ENCODE results near the gene GTPBP4. TPM values are rescaled to one million over a fixed set of nuclear protein-coding genes. Genes with fewer than 3 reads are reported as not detected.
A peak's percentile ranks its signal among the peaks of the same experiment; 100 is the strongest.

Gene GTPBP4
- total RNA-seq, 1 donor from 2014 or later, result 53.4 TPM

DNA sequence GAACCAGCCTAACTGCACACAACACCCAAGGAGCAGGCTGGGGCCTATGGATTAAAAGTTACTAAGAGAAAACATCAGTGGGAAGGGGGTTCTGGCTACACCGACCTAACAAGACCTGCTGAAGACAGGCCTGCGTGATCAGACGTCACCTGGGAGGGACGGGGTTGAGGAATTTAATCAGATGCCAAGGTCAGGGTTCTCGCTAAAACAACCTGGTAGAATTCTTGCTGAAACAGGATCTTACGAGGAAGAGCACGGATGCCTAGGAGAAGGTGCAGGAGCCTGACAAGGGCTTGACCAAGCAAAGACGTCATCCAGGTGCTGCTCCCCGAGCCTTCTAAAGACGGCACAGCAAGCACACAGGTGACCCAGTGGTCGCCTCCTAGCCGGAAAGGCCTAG, 35.9 kb downstream of the GTPBP4 start:
- Histone ChIP-seq H3K4me3 (no peak overlapping the region), H3K4me1 (no peaks in the 10 kb centered on the region), H3K36me3 (no peaks in the 10 kb centered on the region), H3K9ac (no peak overlapping the region), H4K20me1 (ENCODE audit: low read depth) (no peaks in the 10 kb centered on the region), H3K4me2 (no peak overlapping the region), H3K27me3 (no peaks in the 10 kb centered on the region), H3K79me2 (ENCODE audit: low read depth) (no peaks in the 10 kb centered on the region), H2AFZ (replicated peaks) (no peak overlapping the region), H3K27ac (no peak overlapping the region), H3K9me3 (ENCODE audit: low read depth) (no peaks in the 10 kb centered on the region), H3F3A (ENCODE audit: low read depth) (peaks cover 6% of the 10 kb centered on the region)
- Mint-ChIP-seq H3K4me1 (no peaks in the 10 kb centered on the region), H3K4me3 (no peak overlapping the region), H3K27me3 (ENCODE audit: insufficient read depth, low read depth) (peaks cover 5% of the 10 kb centered on the region), H3K9me3 (no peaks in the 10 kb centered on the region), H3K27ac (no peak overlapping the region), H3K36me3 (peaks cover 6% of the 10 kb centered on the region)
- DNase-seq (ENCODE audit: low spot score), result no peak
- TF ChIP-seq EZH2 (IDR thresholded peaks at IDR 0.05), result no peak
- TF ChIP-seq EZH2phosphoT487 (IDR thresholded peaks at IDR 0.05), result no peak
- TF ChIP-seq, protein P1, sequence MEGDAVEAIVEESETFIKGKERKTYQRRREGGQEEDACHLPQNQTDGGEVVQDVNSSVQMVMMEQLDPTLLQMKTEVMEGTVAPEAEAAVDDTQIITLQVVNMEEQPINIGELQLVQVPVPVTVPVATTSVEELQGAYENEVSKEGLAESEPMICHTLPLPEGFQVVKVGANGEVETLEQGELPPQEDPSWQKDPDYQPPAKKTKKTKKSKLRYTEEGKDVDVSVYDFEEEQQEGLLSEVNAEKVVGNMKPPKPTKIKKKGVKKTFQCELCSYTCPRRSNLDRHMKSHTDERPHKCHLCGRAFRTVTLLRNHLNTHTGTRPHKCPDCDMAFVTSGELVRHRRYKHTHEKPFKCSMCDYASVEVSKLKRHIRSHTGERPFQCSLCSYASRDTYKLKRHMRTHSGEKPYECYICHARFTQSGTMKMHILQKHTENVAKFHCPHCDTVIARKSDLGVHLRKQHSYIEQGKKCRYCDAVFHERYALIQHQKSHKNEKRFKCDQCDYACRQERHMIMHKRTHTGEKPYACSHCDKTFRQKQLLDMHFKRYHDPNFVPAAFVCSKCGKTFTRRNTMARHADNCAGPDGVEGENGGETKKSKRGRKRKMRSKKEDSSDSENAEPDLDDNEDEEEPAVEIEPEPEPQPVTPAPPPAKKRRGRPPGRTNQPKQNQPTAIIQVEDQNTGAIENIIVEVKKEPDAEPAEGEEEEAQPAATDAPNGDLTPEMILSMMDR (IDR thresholded peaks at IDR 0.05), result no peak

DNA sequence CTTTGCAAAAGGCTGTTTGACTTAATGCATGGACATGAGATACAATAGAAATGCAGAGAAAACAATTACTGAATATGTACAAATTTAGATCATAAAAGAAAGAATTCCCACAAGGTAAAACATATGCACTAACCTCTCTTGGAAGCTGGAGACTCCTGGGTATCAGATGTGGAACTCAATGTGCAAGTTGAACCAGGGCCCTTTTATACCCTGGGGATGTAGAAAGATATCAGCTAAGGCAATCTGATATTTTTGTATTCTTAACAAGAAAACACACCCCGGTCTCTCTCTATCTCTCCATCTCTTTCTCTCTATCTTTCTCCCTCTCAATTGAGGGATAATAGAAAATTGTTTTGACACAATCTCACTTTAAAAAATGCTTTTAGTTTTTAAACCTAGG, 37.4 kb downstream of the GTPBP4 start, which contains the start of gene IDI2:
TSS of gene IDI2 (minus strand) at position 177 of the 400 bp plus-strand sequence. CDS start 1,136 bp downstream, outside the sequence.
- H3F3A ChIP-seq (ENCODE audit: low read depth), result peaks cover 5% of the 10 kb centered on the region
- no peak for TF ChIP-seq EZH2 (IDR thresholded peaks at IDR 0.05)
- no peak for TF ChIP-seq EZH2phosphoT487 (IDR thresholded peaks at IDR 0.05)
- TF ChIP-seq, protein P1 (IDR thresholded peaks at IDR 0.05), result no peak
- H3K27me3 Mint-ChIP-seq (ENCODE audit: insufficient read depth, low read depth), result peaks cover 2% of the 10 kb centered on the region
- DNase-seq (ENCODE audit: low spot score), result no peak
- H3K9ac ChIP-seq, result no peak within 1 kb of the TSS
- no peaks in the 10 kb centered on the region for H3K27me3 ChIP-seq
- H3K4me3 Mint-ChIP-seq, result no peak within 1 kb of the TSS
- H3K79me2 ChIP-seq (ENCODE audit: low read depth), result no peaks in the 10 kb centered on the region
- no peak within 1 kb of the TSS for H3K4me2 ChIP-seq
- no peak within 1 kb of the TSS for H3K27ac Mint-ChIP-seq
- H3K9me3 Mint-ChIP-seq, result no peaks in the 10 kb centered on the region
- H4K20me1 ChIP-seq (ENCODE audit: low read depth), result no peaks in the 10 kb centered on the region
- peaks cover 4% of the 10 kb centered on the region for H3K36me3 Mint-ChIP-seq
- H3K36me3 ChIP-seq, result no peaks in the 10 kb centered on the region
- no peaks in the 10 kb centered on the region for H3K4me1 Mint-ChIP-seq
- no peak within 1 kb of the TSS for H3K27ac ChIP-seq
- no peaks in the 10 kb centered on the region for H3K9me3 ChIP-seq (ENCODE audit: low read depth)
- H3K4me3 ChIP-seq, result no peak within 1 kb of the TSS
- no peaks in the 10 kb centered on the region for H3K4me1 ChIP-seq
- no peak within 1 kb of the TSS for H2AFZ ChIP-seq (replicated peaks)

DNA sequence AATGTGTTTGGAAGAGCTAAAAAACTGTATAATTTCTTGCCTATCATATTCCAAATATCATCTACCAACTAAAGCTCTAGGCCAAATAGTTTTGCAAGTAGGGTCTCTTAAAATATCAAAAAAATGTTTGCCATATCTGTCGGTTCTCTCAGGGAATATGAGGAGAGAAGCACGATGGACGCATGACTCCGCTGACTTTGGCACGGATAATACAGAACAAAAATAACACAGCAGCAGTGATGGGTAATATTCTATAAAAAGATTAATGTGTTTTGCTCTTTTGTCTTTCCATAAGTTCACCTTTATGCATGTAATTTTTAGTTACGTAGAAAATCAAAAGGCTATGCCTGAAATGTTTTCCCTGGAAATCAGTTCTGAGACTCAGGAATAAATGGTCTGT, 38.3 kb downstream of the GTPBP4 start:
- no peaks in the 10 kb centered on the region for H3K4me1 Mint-ChIP-seq
- H3K27ac ChIP-seq, result no peak overlapping the region

More for the DNA sequence above, 38.3 kb downstream of the GTPBP4 start:
- no peak overlapping the region for H3K4me3 Mint-ChIP-seq
- peak overlapping the region; percentile 68 for H3K27ac Mint-ChIP-seq
- Histone ChIP-seq H3K4me3 (no peak overlapping the region), H3K9ac (no peak overlapping the region), H3K4me1 (no peaks in the 10 kb centered on the region), H3K27me3 (no peaks in the 10 kb centered on the region), H3K36me3 (no peaks in the 10 kb centered on the region), H3F3A (ENCODE audit: low read depth) (peaks cover 10% of the 10 kb centered on the region), H3K4me2 (no peak overlapping the region), H3K79me2 (ENCODE audit: low read depth) (no peaks in the 10 kb centered on the region), H2AFZ (replicated peaks) (no peak overlapping the region), H3K9me3 (ENCODE audit: low read depth) (no peaks in the 10 kb centered on the region), H4K20me1 (ENCODE audit: low read depth) (no peaks in the 10 kb centered on the region)
- no peaks in the 10 kb centered on the region for H3K27me3 Mint-ChIP-seq (ENCODE audit: insufficient read depth, low read depth)
- TF ChIP-seq EZH2 (IDR thresholded peaks at IDR 0.05) (no peak), EZH2phosphoT487 (IDR thresholded peaks at IDR 0.05) (no peak)
- TF ChIP-seq, protein P1 (IDR thresholded peaks at IDR 0.05), result no peak
- H3K36me3 Mint-ChIP-seq, result peaks cover under 1% of the 10 kb centered on the region
- no peaks in the 10 kb centered on the region for H3K9me3 Mint-ChIP-seq
- DNase-seq (ENCODE audit: low spot score), result no peak

Data from neural progenitor cell (in vitro differentiated cells).